GM21423 (cell line): Measurements from ENCODE around the gene PAK1IP1.
"Not testable (repeated sequence)": the region's sequence is repeated elsewhere in the genome, so short reads cannot be mapped to it uniquely, and the experiment has no call there.

Experiments
- ATAC-seq: cut with Tn5 transposase; IDR thresholded peaks from one replicate; pipeline ENCODE4 v1.9.1; 2021; ENCODE audit warnings: mild to moderate bottlenecking, moderate library complexity; ENCODE audit not compliant: unreplicated experiment

Gene PAK1IP1, protein sequence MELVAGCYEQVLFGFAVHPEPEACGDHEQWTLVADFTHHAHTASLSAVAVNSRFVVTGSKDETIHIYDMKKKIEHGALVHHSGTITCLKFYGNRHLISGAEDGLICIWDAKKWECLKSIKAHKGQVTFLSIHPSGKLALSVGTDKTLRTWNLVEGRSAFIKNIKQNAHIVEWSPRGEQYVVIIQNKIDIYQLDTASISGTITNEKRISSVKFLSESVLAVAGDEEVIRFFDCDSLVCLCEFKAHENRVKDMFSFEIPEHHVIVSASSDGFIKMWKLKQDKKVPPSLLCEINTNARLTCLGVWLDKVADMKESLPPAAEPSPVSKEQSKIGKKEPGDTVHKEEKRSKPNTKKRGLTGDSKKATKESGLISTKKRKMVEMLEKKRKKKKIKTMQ

DNA sequence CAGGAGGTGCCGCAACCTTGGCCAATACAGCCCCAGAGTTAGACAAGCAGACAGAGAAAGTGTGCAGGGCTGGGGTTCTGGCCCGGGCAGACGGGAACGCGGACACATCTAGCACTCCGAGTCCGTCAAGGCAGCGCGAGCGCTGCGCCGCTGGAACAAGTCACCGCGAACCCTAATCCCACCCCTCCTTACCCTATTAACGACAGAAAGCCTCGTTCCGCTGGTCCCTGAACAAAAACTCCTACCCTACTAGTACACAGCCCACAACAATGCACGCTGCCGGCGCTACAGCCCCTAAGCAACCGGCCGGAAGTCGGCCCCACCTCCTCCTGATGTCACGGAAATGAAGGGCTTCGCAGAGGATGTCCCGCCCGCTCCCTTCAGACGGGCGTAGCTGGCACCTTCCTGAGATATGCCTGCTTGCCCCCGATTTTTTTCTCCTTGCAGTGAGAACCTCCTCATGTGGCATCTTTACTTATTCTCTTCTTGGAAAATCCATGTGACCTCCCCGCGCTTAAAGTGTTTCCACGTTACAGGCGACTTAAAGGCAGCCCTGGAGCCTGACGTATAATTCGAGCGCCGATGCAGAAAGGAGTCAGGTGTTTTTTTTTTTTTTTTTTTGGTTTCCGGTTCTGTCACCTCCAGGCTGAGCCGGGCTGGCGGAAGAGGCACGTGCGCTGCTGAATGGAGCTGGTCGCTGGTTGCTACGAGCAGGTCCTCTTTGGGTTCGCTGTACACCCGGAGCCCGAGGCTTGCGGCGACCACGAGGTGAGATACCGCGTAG is at the start of gene PAK1IP1, which contains the start of gene C6orf52:
PAK1IP1 (plus strand) TSS at position 671 of the 784 bp plus-strand sequence; CDS start at position 685, 14 bp downstream.
C6orf52 (minus strand) TSS at position 315 of the 784 bp plus-strand sequence. CDS start 7,066 bp downstream, outside the sequence.
- ATAC-seq, result peak; percentile 98

DNA sequence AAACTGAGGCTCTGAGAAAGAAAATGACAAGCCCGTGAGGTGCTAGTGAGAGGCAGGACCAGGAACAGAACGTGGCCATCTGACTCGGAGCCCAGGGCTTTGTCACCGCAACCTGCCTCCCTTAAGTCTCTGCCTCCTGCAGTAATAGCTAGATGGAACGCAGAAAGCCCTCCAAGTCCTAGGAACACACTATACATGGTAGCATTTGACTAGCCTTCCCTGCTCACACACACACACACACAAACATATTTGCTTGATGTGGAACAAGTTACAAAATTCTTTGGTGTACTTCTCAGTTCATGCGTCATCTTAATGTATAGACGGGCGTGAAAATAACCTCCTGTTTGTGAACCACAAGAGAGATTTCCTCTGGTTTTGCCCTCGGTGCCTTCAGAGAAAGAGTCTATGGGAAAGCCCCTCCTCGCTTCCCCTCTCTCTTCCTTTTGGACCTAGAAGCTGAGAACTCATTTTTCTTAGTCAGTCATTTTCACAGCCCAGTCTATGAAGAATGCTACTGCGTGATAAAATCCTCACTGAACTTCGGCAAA is 39.2 kb upstream of the PAK1IP1 start:
- no peak for ATAC-seq

DNA sequence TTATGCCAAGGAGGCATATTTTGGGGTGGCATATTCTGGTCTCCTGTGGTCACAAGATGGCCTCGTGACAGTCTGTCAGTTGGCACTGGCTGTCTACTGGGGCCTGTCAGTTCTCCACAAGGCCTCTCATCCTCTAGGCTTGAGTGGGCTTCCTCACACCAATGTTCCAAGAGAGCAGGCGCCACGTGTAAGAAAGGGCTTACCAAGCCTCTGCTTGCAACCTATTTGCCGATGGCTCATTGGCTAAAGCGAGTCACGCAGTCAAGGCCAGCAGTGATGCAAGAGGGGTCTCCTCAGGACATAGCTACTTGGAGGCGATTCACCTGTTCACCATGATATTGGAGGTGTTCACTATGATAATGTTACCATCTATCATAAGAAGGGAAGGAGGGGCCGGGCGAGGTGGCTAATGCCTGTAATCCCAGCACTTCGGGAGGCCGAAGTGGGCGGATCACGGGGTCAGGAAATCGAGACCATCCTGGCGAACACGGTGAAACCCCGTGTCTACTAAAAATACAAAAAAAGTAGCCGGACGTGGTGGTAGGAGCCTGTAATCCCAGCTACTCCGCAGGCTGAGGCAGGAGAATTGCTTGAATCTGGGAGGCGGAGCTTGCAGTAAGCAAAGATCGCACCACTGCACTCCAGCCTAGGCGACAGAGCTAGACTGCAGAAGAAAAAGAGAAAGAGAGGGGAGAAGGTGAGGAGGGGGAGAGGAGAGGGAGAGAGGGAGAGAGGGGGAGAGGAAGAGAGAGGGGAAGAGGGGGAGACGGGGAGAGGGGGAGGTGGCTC is 35.7 kb upstream of the PAK1IP1 start:
- ATAC-seq, result no peak

DNA sequence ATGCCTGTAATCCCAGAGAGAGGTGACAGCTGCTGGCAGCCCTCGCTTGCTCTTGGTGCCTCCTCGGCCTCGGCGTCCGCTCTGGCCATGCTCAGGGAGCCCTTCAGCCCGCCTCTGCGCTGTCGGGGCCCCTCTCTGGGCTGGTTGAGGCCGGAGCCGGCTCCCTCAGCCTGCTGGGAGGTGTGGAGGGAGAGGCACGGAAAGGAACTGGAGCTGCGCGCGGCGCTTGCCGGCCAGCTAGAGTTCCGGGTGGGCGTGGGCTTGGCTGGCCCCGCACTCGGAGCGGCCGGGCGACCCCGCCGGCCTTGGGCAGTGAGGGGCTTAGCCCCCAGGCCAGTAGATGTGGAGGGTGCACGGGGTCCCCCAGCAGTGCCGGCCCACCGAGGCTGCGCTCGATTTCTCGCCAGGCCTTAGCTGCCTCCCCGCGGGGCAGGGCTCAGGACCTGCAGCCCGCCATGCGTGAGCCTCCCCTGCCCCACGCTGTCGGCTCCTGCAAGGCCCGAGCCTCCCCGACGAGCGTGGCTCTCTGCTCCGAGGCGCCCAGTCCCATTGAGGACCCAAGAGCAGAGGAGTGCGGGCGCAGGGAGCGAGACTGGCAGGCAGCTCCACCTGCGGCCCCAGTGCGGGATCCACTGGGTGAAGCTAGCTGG is 34.9 kb upstream of the PAK1IP1 start:
- no peak for ATAC-seq

DNA sequence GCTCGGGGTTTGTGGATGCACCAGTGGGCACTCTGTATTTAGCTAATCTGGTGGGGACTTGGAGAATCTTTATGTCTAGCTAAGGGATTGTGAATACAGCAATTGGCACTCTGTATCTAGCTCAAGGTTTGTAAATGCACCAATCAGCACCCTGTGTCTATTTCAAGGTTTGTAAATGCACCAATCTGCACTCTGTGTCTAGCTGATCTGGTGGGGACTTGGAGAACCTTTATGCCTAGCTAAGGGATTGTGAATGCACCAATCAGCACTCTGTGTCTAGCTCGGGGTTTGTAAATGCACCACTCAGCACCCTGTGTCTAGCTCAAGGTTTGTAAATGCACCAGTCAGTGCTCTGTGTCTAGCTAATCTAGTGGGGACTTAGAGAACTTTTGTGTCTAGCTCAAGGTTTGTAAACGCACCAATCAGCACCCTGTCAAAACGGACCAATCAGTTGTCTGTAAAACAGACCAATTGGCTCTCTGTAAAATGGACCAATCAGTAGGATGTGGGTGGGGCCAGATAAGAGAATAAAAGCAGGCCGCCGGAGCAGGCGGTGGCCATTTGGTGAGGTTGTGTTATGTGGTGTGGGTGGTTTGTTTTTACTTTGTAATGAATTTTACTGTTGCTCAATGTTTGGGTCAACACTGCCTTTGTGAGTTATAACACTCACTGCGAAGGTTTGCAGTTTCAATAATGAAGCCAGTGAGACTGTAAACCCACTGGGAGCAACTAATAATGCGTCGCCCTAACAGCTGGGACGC is 34.2 kb upstream of the PAK1IP1 start:
- ATAC-seq, result not testable (repeated sequence)

DNA sequence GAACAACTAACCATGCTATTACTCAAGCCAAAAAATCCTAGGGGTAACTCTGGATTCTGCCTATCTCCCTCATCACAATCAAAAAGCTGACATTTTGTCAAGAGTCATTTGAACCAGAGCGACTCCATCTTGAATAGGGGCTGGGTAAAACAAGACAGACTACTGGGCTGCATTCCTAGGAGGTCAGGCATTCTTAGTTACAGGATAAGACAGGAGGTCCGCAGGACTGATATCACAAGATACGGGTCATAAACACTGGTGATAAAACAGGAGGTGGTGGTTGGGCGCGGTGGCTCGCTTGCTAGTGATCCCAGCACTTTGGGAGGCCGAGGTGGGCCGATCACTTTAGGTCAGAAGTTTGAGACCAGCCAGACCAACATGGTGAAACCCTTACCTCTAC is 32.6 kb upstream of the PAK1IP1 start:
- no peak for ATAC-seq

DNA sequence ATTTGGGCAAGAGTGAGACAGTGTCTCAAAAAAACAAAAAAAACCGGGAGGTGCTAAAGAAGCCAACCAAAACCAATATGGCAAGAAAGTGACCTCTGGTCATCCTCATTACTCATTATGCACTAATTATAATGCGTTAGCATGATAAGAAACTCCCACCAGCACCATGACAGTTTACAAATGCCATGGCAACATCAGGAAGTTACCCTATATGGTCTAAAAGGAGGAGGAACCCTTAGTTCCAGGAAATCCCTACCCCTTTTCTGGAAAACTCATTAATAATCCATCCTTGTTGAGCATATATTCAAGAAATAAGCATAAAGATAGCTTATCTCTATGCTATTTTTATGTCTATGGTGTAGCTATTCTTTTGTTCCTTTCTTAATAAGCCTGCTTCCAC is 32.0 kb upstream of the PAK1IP1 start:
- no peak for ATAC-seq

DNA sequence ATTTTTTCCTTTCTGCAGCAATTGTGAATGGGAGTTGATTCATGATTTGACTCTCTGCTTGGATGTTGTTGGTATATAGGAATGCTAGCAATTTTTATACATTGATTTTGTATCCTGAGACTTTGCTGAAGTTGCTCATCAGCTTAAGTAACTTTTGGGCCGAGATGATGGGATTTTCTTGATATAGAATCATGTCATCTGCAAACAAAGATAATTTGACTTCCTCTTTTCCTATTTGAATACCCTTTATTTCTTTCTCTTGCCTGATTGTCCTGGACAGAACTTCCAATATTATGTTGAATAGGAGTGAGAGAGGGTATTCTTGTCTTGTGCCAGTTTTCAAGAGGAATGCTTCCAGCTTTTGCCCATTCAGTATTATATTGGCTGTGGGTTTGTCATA is 29.2 kb upstream of the PAK1IP1 start:
- not testable (repeated sequence) for ATAC-seq

DNA sequence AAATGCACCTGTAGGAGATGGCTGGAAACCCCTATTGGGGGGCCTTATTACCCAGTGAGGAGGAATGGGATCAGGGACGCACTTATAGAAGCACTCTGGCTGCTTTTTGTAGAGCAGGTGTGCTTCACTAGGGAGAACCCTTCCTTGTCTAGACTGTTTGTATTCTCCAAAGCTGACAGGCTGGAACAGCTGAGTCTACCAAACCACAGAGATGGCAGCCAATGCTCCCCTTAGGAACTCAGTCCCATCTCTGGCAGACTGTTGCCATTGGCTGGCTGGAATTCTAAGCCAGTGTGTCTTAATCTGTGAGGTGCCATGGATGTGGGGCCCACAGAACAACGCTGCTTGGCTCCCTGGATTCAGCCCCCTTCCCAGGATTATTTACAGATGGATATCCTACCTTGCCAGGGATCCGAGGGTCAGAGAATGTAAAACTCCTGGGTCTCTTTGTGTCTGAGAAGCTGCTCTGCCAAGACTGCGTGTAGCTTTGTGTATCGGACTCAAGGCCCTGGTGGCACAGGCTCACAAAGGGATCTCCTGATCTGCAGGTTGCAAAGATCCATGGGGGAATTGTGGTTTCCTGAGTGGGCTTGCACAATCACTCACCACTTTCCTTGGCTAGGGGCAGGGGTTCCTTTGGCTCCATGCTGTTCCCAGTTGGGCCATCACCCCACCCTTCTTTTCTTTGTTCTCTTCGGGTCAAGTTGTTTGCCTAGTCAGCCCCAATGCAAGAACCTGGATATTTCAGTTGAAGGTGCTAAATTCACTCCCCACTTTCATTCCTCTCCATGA is 26.4 kb upstream of the PAK1IP1 start:
- ATAC-seq, result no peak

DNA sequence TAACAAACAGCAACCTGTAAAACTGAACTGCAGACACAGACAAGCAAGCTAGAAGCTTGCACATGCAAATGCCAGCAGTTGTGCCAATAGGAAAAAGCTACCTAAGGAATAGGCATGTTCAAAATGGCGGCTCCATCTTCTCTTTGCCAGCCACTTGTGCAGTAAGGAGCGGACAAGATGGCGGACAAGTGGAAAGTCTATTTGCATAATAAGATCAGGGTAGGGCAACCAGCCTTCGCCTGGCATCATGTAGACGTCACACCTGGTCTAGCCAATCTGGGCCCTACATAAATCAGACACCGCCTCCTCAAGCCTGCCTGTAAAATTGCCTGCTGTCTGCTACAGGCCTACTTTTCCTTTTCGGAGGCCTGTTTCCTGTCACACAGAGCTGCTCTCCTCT is 18.4 kb upstream of the PAK1IP1 start:
- ATAC-seq, result no peak

DNA sequence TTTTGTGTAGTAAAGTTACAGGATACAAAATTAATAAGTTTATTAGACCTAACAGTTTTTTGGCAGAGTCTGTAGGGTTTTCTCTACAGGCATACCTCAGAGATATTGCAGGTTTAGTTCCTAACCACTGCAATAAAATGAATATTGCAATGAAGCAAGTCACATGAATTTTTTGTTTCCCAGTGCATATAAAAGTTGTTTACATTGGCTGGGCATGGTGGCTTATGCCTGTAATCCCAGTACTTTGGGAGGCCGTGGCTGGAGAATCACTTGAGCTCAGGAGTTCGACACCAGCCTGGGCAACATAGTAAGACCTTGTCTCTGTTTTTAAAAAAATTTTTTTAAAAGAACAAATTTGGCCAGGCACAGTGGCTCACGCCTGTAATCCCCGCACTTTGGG is 16.3 kb upstream of the PAK1IP1 start:
- no peak for ATAC-seq

DNA sequence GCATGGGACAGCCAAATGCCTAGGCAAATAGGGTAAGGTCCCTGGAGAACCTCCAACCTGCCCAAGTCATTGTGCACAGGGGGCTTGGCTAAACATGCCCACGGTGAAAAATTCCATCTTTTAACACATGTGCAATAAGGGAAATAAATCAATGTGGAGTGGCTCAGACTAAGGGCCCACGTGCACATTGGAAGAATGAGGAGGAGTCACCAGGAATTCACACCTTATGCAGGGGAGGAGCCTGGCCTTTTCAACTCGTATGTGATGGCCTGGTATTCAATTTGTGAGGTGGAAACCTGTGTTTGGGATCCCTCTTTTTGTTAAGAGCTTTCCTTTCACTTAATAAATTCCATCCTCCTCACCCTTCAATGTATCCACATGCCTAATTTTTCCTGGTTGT is 13.0 kb upstream of the PAK1IP1 start:
- no peak for ATAC-seq

DNA sequence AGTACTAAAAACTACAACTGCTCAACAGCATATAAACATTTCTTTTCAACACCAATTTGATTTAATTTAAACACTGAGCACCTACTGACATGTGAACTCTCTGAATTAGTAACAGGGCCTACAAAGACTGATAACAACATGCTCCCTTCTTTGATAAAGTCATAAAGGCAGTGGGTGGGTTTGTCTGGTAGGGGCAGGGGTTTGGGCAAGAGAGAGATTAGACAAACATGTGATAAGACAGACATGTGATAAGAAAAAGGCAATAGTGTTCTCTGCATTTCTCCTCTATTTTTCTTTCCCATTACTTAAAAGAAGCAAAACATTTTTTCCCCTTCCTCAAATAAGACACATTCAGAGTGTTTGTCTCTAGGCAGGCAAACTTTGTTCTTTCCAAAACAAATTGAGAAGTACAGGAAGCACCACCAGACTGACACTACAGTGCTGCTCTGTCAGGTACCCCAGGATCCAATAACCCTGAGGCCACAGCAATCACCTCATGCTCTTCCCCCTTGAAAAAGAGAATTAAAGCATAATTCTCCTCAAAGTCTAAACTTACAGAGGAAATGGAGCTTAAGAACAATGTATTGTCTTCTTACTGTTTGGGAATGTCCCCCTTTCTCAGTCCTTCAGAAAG is 12.3 kb upstream of the PAK1IP1 start:
- ATAC-seq, result no peak

DNA sequence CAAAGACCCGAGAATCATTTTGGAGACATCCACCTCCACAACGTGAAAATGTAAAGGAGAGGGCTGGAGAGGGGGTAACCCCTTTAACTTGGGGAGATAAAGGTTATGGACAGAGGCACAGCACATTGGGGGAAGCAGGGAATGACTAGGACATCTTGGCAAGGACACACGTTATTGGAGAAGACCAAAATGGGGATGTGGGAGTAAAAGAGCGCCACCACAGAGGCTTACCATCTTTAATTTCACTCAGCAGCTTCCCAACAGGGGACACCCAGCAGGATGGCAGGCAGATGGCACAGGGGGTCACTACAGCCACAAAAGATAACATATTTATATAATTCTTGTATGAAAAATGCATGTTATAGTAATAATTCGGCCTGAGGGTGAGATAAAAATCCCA is 10.2 kb upstream of the PAK1IP1 start:
- ATAC-seq, result no peak

DNA sequence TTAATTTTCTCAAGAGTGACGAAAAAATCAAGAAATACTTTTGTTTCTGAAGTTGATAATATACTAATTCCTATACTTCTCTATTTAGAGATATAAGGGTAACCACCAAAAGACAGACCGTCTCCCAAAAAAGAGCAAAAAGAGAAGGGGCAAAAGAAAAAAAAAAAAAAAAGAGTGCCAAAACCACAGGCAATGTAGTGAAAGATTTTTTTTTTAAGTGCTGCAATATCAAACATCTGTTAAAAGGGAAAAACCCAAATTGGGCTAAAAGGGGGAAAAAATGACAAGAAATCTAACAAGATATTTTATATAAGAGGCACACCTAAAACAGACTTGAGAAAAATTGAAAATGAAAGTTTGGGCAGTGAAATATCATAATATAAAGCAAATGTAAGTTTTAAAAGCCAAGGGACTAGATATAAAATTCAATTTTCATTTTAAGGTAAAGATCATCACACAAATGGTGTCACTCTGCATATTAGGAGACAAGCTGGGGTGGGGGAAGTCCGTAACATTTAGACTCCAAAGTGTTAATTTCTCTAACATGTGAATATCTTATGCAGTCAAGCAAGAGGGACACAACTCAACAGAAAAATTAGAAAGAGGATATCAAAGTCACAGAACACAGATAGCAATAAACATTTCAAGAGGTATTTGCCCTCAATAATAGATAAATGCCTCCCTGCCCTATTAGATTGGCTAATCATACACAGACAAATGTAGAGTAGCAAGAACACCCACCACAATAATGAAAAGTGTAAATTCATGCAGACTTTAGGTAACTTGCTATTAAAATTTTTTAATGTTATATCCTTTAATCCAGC is 9.5 kb upstream of the PAK1IP1 start:
- no peak for ATAC-seq

DNA sequence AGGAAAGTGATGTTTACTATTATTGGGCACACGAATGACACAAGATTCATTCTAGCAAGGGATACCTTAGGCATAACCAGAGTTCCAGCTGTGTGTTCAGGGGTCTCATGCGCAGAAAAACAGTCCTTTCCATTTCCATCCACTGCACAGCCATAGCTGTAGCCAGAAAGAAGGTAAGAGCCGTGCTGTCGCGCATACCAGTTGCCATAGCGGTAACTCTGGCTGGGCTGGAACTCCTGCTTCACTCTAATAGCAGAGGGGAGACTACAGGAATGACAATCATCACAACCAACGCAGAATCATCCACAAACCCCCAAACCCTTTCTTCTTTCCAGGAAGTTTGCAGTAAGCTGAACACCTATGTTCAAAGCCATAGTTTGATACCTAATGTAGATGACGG is 7.9 kb upstream of the PAK1IP1 start:
- no peak for ATAC-seq

DNA sequence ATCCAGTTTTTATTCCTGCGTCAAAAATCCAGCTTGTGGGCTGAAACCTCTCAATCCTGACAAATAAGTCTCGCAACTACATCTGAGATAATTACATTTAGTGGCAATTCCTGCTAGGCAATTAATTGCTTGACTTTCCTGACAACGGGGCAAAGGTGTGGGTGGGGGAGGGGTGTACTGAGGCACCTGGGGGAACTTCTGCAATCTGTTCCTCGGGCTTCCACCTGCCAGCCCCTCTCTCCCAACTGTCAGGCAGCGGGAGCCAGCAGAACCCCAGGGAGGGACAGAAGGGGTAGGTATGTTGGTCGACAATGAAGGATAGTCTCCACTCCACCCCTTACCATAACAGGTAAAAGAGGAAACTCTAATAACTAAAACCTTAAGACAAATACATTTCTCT is 7.2 kb upstream of the PAK1IP1 start:
- ATAC-seq, result no peak
